GM10266 (cell line): ENCODE measurements around the gene NELL1.

Experiments
- DNase-seq: peaks from one replicate; pipeline ENCODE4 v3.0.0; 2012; ENCODE audit errors: extremely low spot score
- CTCF ChIP-seq: IDR thresholded peaks from 2 replicates; pipeline ENCODE4 v1.5.1; 2012; ENCODE audit warnings: mild to moderate bottlenecking, low read depth; ENCODE audit not compliant: control insufficient read depth, insufficient read depth; ENCODE audit errors: missing control alignments

Gene NELL1

DNA sequence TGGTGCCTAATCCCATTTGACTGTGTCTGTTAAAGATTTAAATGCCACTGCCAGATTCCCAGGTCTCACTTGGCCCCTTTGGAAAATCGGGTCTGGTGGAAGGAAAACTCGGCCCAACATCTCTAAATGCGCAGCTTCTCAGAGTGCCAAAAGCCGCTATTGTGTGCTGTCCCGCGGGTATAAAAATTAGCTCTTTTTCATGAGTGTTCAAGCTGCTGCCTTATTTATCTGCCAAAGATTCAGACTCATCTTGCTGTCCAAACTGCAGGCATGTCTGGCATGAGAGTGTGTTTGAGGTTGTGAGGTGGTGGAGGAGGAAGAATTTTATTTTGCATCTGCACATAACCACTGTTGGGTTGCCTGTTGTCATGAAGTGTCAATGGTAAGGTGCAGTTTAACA lies 91.4 kb downstream of the NELL1 start:
- TF ChIP-seq CTCF, result no peak
- no peak for DNase-seq

GRCh38 chr11:20762116-20762844 lies 92.9 kb downstream of the NELL1 start:
- no peak for DNase-seq
- no peak for TF ChIP-seq CTCF

DNA sequence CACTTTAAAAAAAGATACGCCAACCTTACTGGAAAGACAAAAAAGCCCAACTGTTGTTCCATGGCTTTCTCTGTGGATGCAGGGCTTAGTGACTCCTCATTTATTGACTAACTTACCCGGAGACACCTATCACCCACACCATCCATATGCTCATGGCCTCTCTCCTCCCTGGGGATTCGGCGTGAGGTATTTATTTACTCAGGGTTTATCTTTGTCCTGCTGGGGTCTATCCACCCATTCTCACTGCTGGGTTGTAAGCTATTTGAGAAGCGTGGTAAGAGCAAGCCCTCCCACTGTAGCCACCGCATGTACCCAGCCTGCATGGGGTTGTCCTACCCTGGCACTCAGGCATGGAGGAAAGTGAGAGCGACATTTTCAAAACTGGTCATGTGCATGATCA lies 93.6 kb downstream of the NELL1 start:
- DNase-seq, result no peak
- TF ChIP-seq CTCF, result no peak

DNA sequence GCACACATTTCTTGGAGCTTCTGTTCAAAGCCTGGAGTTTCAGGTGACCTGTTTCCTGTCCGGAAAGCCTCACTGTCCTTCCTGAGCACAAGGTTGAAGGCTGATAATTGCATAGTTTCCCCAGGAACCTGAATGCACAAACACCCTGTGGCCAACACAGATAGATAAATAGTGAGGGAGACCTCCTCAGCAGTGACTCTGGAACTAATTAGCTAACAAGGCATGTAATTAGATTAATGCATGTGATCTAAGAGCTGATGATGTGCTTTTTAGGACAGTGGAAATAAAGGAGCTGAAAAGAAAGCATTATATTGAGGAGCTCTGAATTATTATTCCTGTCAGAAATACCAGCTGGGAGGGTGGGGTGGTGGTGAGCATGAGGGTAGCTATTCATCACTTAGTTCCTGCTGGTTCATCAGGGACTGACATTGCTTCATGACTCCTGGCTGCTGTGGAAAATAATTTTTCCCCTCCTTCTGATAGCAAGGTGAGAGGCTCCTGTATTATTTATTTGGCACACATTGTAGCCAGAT lies 101.1 kb downstream of the NELL1 start:
- no peak for DNase-seq
- TF ChIP-seq CTCF, result no peak

DNA sequence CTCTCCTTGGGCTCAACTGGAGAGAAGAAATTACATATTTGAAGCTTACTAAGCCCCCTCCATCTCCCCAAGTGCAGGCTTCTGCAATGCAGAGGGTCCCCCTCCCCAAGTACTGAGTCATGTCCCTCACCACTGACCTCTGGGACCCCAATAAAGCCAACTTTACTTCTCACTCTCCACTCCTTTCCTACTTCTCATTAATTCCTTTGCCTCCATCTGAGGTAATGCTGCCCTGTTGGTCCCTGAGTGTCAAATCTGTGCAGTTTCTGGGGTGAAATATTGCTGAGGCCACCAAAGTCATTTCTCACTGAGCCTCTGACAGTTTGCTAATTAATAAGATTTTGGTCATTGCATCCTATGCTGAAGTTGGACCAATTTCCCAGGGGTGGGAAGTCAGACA lies 101.6 kb downstream of the NELL1 start:
- no peak for TF ChIP-seq CTCF
- DNase-seq, result no peak

DNA sequence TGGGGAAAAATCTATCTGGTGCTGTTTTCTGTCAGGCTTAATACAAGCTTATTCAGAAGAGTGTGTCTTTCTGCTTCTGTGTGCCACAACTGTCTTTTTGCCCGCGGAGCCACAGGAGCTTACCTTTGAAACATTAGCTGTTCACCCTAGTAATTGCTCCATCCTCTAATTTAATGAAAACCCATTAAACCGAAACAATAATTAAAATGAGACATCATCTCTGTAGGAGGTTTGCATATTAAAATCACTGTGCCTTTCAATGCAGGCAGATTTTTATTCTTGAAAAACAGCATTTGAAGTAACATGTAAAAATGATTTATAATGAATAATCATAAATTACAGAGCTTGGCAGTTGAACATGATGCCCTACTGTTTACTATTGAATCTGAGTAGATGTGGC lies 102.3 kb downstream of the NELL1 start:
- TF ChIP-seq CTCF, result no peak
- no peak for DNase-seq

DNA sequence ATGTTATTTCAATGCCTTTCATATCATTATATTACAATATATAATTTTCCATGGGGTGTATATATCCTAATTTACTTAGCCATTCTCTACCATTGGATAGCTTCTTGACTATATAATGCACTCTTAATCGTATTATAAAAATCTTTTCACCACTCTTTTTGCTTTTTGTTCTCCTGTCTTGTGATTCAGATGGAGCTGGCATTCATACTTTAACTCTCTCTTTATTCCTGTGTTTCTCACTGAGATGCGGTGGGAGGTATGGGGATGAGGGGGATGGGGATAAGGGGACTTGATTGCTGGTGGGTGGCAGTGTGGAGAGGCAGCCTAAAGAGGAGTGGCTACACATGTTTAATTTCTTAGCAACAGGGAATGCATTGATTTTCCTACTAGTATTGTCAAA lies 105.9 kb downstream of the NELL1 start:
- DNase-seq, result no peak
- no peak for TF ChIP-seq CTCF
